HCT116 (cell line): ENCODE measurements around the gene CD200. TPM values are rescaled to one million over a fixed set of nuclear protein-coding genes. Genes with fewer than 3 reads are reported as not detected.

ENCODE experiments used
- ATAC-seq: fragments of 200-7000 bp; cut with Tn5 transposase; 2 replicates; pipeline ENCODE4 v1.9.1; 2020; ENCODE audit warnings: mild to moderate bottlenecking, moderate library complexity
- BruUV-seq: library from RNA; stranded (reverse); fragments of 400-500 nt; replicated peaks from 2 replicates; lab custom pipeline; 2021; lab: Mats Ljungman, UMichigan
- CTCF ChIA-PET: fragments of 300-600 bp; sonication (Branson Sonifier 250); formaldehyde crosslinking; loops from one replicate; lab custom pipeline; 2021; ENCODE audit warnings: antibody characterized with exemption; lab: Charles Lee
- POLR2A ChIA-PET: fragments of 300-600, 350-600 bp; sonication (Branson Sonifier 250); formaldehyde crosslinking; loops from one replicate; lab custom pipeline; 2021; ENCODE audit warnings: antibody characterized with exemption; lab: Charles Lee
- RAD21 ChIA-PET, 2 experiments: fragments of 300-600 bp; sonication (Branson Sonifier 250); formaldehyde crosslinking; loops; one replicate each; lab custom pipeline; 2023; ENCODE audit warnings: low total read pairs in 2 of 2; ENCODE audit not compliant: uncharacterized antibody in 2 of 2, unreplicated experiment in 2 of 2, low non-redundant PET in 1 of 2; lab: Charles Lee
- DNase-seq: peaks from one replicate; pipeline ENCODE4 v3.0.0-alpha.2; 2010; ENCODE audit warnings: low read depth, low spot score
- H2AFZ ChIP-seq: fragments of 200-600 bp; shearing (Covaris generic), sonication (generic); 2 replicates; pipeline ENCODE4 v1.6.1; 2017; ENCODE audit warnings: low read depth, mixed run types, mixed read lengths, antibody characterized with exemption, low read length; ENCODE audit not compliant: poor library complexity, severe bottlenecking
- H3K27ac ChIP-seq: 2 replicates; pipeline ENCODE4 v1.5.1; 2012; ENCODE audit warnings: low read depth, low read length
- H3K27me3 ChIP-seq: fragments of 200-600 bp; sonication (generic); 2 replicates; pipeline ENCODE4 v1.6.1; 2016; ENCODE audit warnings: mixed run types, low read length, mixed read lengths; ENCODE audit not compliant: insufficient read depth
- H3K36me3 ChIP-seq, 2 experiments: fragments of 200-500 bp in 1 of 2; fragments of 200-600 bp in 1 of 2; sonication (Bioruptor generic) in 1 of 2; sonication (generic) in 1 of 2; 2 replicates each; pipeline versions ENCODE4 v1.5.1 to v1.6.1; 2014 to 2016; ENCODE audit warnings: low read length in 2 of 2, inconsistent platforms in 1 of 2, mixed read lengths in 1 of 2, mixed run types in 1 of 2; ENCODE audit not compliant: insufficient read depth in 2 of 2, control insufficient read depth in 1 of 2
- H3K4me1 ChIP-seq, 2 experiments: fragments of 200-600 bp in 1 of 2; sonication (generic) in 1 of 2; 2 replicates each; pipeline versions ENCODE4 v1.5.1 to v1.6.1; 2012 to 2017; ENCODE audit warnings: low read length in 2 of 2, inconsistent platforms in 1 of 2, mild to moderate bottlenecking in 1 of 2, mixed read lengths in 1 of 2, mixed run types in 1 of 2, moderate library complexity in 1 of 2; ENCODE audit not compliant: insufficient read depth in 2 of 2, control insufficient read depth in 1 of 2
- H3K4me2 ChIP-seq: fragments of 200-600 bp; sonication (generic); 2 replicates; pipeline ENCODE4 v1.6.1; 2017; ENCODE audit warnings: mixed run types, low read length, mixed read lengths
- H3K4me3 ChIP-seq, 2 experiments: fragments of 200-600 bp in 1 of 2; sonication (generic) in 1 of 2; replicated peaks in 1 of 2; 2 replicates each; pipeline ENCODE4 v1.5.1; 2011 to 2016; ENCODE audit warnings: low read length in 2 of 2, control low read depth in 1 of 2, low read depth in 1 of 2, mild to moderate bottlenecking in 1 of 2, mixed read lengths in 1 of 2, mixed run types in 1 of 2
- H3K79me2 ChIP-seq: fragments of 200-600 bp; sonication (generic); 2 replicates; pipeline ENCODE4 v1.6.1; 2017; ENCODE audit warnings: mild to moderate bottlenecking, mixed run types, low read length, moderate library complexity, mixed read lengths; ENCODE audit not compliant: insufficient read depth
- H3K9ac ChIP-seq: fragments of 200-600 bp; sonication (generic); 2 replicates; pipeline ENCODE4 v1.6.1; 2016; ENCODE audit warnings: low read length, mixed read lengths
- H3K9me2 ChIP-seq: fragments of 200-600 bp; sonication (generic), shearing (Covaris generic); 2 replicates; pipeline ENCODE4 v1.6.1; 2017; ENCODE audit warnings: mixed run types, mild to moderate bottlenecking, moderate library complexity; ENCODE audit not compliant: insufficient read depth
- H3K9me3 ChIP-seq, 2 experiments: fragments of 200-500 bp in 1 of 2; fragments of 200-600 bp in 1 of 2; sonication (Bioruptor generic) in 1 of 2; sonication (generic) in 1 of 2; 2 replicates each; pipeline ENCODE4 v1.6.1; 2014 to 2017; ENCODE audit warnings: low read length in 2 of 2, mixed read lengths in 2 of 2, inconsistent platforms in 1 of 2, low read depth in 1 of 2, mild to moderate bottlenecking in 1 of 2, mixed run types in 1 of 2, moderate library complexity in 1 of 2; ENCODE audit not compliant: control insufficient read depth in 1 of 2, insufficient read depth in 1 of 2
- H4K20me1 ChIP-seq: fragments of 200-600 bp; sonication (generic), shearing (Covaris generic); 2 replicates; pipeline ENCODE4 v1.6.1; 2017; ENCODE audit warnings: mixed run types, mild to moderate bottlenecking, moderate library complexity; ENCODE audit not compliant: insufficient read depth
- CEBPB ChIP-seq: IDR thresholded peaks from 2 replicates; pipeline ENCODE4 v1.6.1; 2012; ENCODE audit warnings: low read depth
- ELF1 ChIP-seq: IDR thresholded peaks from 2 replicates; pipeline ENCODE4 v1.6.1; 2012; ENCODE audit warnings: low read depth, borderline replicate concordance
- EZH2 ChIP-seq: fragments of 200-600 bp; sonication (generic); IDR thresholded peaks from 2 replicates; pipeline ENCODE4 v1.6.1; 2017; ENCODE audit warnings: antibody characterized with exemption, mixed run types
- EZH2phosphoT487 ChIP-seq: fragments of 200-600 bp; IDR thresholded peaks from 2 replicates; pipeline ENCODE4 v1.6.1; 2018; ENCODE audit warnings: antibody characterized with exemption, borderline replicate concordance
- FOSL1 ChIP-seq: IDR thresholded peaks from 2 replicates; pipeline ENCODE4 v1.6.1; 2012; ENCODE audit warnings: low read depth
- JUND ChIP-seq: IDR thresholded peaks from 2 replicates; pipeline ENCODE4 v1.6.1; 2012
- MAX ChIP-seq: IDR thresholded peaks from 2 replicates; pipeline ENCODE4 v1.6.1; 2012
- POLR2A ChIP-seq: IDR thresholded peaks from 2 replicates; pipeline ENCODE4 v1.7.0; 2011; ENCODE audit warnings: borderline replicate concordance; ENCODE audit not compliant: insufficient read depth, insufficient read length; ENCODE audit errors: extremely low read depth
- POLR2AphosphoS5 ChIP-seq: IDR thresholded peaks from 2 replicates; pipeline ENCODE4 v1.6.1; 2011; ENCODE audit warnings: mild to moderate bottlenecking, low read depth, low read length, moderate library complexity
- RAD21 ChIP-seq: IDR thresholded peaks from 2 replicates; pipeline ENCODE4 v1.6.1; 2012; ENCODE audit warnings: low read depth, mild to moderate bottlenecking
- REST ChIP-seq: IDR thresholded peaks from 2 replicates; pipeline ENCODE4 v1.6.1; 2012; ENCODE audit warnings: low read depth
- SP1 ChIP-seq: IDR thresholded peaks from 2 replicates; pipeline ENCODE4 v1.6.1; 2012; ENCODE audit warnings: low read depth
- ZBTB33 ChIP-seq: IDR thresholded peaks from 2 replicates; pipeline ENCODE4 v1.6.1; 2011; ENCODE audit warnings: mild to moderate bottlenecking, low read length, moderate library complexity; ENCODE audit not compliant: insufficient replicate concordance; ENCODE audit errors: extremely low read depth
- ZFX ChIP-seq: fragments of 450-650 bp; IDR thresholded peaks from 2 replicates; pipeline ENCODE4 v1.6.1; 2017
- ZNF274 ChIP-seq: fragments of 200-500 bp; sonication (Bioruptor generic); IDR thresholded peaks from 2 replicates; pipeline ENCODE4 v1.6.1; 2014; ENCODE audit warnings: mild to moderate bottlenecking, low read depth, low read length, inconsistent platforms
- intact Hi-C: fragments of 100-400 bp; cut with micrococcal nuclease; formaldehyde crosslinking; loops from 2 replicates; pipeline ENCODE4 v1.10.0; 2022
- total RNA-seq: library from RNA; stranded (reverse); gene quantifications from one replicate; pipeline ENCODE4 v1.2.1, GENCODE V29; 2021; ENCODE audit not compliant: unreplicated experiment

The CD200 gene
- total RNA-seq, 1 experiment from 2014 or later, result not detected

GRCh38 chr3:112394003-112394640 is 61.2 kb downstream of the CD200 start:
- ATAC-seq, result no peak
- intact Hi-C loops, result no loop called here

More at GRCh38 chr3:112394003-112394640, 61.2 kb downstream of the CD200 start:
- Histone ChIP-seq H3K4me2 (no peak overlapping the region), H3K4me1 (peaks cover 4 to 14% of the 10 kb centered on the region in 2 experiments; a peak in 2 of 4 replicates), H3K36me3 (no peaks in the 10 kb centered on the region), H2AFZ (no peak overlapping the region), H3K9ac (no peak overlapping the region), H3K9me2 (no peaks in the 10 kb centered on the region), H4K20me1 (no peaks in the 10 kb centered on the region), H3K79me2 (no peaks in the 10 kb centered on the region), H3K4me3 (no peak overlapping the region), H3K27me3 (no peaks in the 10 kb centered on the region), H3K9me3 (peaks cover 6 to 7% of the 10 kb centered on the region in 2 experiments; a peak in 2 of 4 replicates), H3K27ac (no peak overlapping the region)
- TF ChIP-seq EZH2 (no peak), EZH2phosphoT487 (no peak), MAX (no peak), FOSL1 (no peak), POLR2AphosphoS5 (no peak), CEBPB (no peak), ZBTB33 (no peak), ELF1 (no peak), JUND (no peak), REST (no peak), POLR2A (no peak), RAD21 (no peak), ZFX (no peak), ZNF274 (no peak), SP1 (no peak)
- ChIA-PET POLR2A (no interaction called here), RAD21 (no interaction called here), CTCF (no interaction called here)
- BruUV-seq, result no TSS peak
- no peak for DNase-seq
